ENCODE measurements around the gene LBH.
"Not testable (repeated sequence)": the region's sequence is repeated elsewhere in the genome, so short reads cannot be mapped to it uniquely, and the experiment has no call there.

Gene LBH

DNA sequence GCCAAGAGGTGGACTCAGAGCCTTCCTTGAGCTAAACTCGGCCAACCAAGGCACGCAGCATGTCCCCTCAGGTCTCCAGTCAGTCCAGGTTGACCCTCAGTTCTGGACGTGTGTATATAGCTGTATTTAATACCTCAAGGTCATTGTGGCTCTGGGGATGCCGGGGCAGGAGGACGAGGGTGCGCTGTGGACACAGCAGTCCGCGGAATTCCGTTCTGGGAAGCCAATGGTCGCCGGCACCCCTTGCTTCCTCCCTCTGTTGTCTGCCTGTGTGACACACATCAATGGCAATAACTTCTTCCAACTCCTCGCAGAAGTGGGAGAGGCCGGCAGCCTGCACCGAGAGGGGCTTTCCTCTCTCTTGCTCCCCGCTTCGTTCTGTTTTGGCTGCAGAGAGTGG is 27.7 kb downstream of the LBH start:
- no peak for FAIRE-seq

- FAIRE-seq, result no peak
Observed at GRCh38 chr2:30259827-30260679, 28.7 kb downstream of the LBH start.

DNA sequence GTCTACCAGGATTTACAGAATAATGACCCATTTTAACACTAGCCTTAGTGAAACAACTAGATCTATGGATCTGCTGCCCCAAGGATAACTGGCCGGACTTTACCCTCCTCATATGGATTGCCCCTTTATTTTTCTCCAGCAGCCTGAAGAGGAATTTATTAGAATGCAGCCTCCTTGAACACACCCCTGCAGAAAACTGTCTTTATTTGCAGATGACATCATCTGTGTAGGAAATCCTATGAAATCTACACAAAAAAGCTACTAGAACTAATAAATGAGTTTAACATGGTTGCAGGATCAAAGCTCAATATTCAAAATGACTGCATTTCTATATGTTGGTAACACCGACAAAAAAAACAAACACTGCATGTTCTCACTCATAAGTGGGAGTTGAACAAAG is 29.6 kb downstream of the LBH start:
- FAIRE-seq, result no peak

DNA sequence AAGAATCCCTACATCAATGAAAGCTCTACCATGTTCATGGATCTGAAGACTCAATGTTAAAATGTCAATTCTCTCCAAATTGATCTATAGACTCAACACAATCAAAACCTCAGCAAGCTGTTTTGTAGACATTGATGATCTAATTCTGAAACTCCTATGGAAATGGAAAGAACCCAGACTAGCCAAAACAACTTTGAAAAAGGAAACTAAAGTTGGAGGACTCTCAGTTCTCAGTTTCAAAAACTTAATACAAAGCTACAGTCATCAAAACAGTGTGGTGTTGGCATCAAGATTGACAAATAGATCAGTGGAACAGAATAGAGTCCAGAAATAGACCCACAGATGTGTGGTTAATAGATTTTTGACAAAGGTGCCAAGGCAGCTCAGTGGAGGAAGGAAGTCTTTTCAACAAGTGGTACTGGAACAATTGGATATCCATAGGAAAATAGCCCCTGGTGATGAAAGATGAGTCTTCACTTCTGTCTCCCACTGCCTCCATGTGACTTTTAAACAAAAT is 30.4 kb downstream of the LBH start:
- no peak for FAIRE-seq

GRCh38 chr2:30262716-30263309 is 31.5 kb downstream of the LBH start:
- FAIRE-seq, result no peak

- no peak for FAIRE-seq
Observed at GRCh38 chr2:30264274-30264673, 32.9 kb downstream of the LBH start.

GRCh38 chr2:30265052-30266015 is 34.0 kb downstream of the LBH start:
- no peak for FAIRE-seq

DNA sequence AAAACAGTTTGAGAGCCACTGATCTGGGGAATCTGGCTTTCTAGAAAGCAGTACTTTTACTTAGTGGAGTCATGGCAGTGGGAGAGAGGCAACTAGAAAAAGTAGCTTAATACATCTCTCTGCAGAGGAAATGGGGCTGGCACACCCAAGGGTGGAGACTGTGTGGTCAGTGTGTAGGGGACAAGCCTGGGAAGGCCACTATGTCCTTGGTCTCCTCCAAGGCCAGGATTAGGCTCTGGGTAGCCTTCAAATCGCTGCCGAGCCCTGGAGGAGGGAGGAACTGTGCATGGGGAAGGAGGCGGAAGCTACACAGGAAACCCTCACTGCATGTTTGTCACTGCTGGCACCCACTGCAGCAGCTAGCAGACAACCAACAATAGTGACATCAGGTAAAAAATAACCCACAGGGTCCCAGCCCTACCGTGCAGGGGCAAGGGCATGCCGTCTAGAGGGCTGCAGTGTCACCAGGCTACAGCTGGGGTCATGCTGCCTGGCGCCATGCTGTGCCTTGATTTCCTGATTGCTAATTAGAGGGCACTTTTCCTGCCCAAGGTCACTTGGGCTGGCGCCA is 34.8 kb downstream of the LBH start:
- no peak for FAIRE-seq

DNA sequence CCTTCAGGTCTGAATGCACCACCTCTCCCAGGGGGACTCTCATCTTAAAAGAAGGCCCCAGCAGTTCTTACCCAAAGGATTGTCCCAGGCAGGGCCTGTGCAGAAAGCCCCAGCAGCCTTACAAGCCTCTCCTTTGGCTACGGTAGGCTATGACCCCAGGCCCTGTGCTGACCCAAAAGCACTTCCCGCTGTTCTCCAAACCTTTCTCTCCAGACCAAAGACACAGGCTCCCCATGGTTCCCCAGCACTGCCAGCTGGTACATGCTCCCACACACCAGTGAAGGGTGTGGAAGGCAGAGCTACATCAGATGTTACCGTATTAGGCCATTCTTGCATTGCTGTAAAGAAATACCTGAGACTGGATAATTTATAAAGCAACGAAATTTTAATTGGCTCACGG is 35.4 kb downstream of the LBH start:
- FAIRE-seq, result no peak

DNA sequence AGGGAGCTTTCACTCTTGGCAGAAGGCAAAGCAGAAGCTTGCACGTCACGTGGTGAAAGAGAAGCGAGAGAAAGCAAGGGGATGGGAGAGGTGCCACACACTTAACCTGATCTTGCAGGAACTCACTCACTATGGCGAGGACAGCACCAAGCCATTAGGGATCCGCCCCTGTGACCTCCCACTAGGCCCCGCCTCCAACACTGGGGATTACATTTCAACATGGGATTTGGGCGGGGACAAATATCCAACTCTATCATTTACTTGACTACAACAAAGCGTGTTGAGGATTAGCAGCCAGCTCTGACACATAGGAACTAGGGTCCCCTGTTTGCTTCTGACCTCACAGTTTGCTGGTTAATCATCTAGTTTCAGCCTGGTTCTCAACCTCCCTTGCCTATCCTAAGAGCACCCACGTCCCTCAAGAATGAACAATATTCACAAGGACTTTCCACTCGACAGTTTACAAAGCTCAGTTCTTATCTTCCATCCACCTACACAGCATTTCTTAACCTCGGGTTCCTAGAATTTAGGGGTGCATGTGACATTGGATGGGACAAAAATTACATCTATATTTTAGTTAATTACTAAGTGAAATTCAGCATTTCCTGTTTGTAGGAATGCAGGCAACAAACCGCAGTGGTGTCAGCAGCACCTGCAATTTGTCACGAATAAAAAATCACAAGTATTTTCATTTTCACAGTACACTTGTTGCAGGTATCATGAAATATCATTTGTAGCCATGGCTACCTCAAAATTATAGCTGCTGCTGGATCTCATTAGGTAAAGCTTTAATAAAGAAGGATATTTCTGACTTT is 36.0 kb downstream of the LBH start:
- no peak for FAIRE-seq

- no peak for FAIRE-seq
Observed at GRCh38 chr2:30268296-30268871, 37.0 kb downstream of the LBH start.

DNA sequence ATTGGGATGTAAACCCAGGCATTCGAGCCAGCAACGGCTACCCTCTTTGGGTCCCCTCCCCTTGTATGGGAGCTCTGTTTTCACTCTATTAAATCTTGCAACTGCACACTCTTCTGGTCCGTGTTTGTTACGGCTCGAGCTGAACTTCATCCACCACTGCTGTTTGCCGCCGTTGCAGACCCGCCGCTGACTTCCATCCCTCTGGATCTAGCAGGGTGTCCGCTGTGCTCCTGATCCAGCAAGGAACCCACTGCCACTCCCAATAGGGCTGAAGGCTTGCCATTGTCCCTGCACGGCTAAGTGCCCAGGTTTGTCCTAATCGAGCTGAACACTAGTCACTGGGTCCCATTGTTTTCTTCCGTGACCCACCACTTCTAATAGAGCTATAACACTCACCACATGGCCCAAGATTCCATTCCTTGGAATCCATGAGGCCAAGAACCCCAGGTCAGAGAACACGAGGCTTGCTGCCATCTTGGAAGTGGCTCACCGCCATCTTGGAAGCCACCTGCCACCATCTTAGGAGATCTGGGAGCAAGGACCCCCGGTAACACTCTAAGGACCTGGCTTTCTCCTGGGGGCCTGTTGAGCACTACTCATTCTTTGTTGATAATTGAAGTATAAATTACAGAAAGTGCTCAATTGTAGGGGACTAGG is 37.9 kb downstream of the LBH start:
- not testable (repeated sequence) for FAIRE-seq

DNA sequence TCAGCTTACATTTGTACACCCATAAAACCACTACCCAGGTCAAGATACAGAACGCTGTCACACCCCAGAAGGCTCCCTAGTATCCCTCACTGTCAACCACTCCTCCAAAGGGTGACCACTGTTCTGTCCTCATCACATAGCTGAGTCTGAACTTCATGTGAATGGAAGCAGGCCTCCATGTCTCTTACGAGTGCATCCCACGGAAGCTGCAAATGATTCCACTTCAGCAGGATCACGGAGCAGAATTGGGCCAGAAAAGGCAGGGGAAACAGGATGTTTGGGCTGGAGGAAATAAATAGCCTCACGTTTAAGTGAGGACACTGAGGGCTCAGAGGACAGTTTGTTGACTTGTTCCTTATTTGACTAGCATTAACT is 38.4 kb downstream of the LBH start:
- no peak for FAIRE-seq

GRCh38 chr2:30270166-30270565 is 38.8 kb downstream of the LBH start:
- FAIRE-seq, result no peak

- FAIRE-seq, result no peak
Observed at GRCh38 chr2:30271301-30271700, 40.0 kb downstream of the LBH start.

GRCh38 chr2:30272286-30272685 is 41.0 kb downstream of the LBH start:
- FAIRE-seq, result no peak

GRCh38 chr2:30272761-30273573 is 41.6 kb downstream of the LBH start:
- FAIRE-seq, result no peak

- no peak for FAIRE-seq
Observed at GRCh38 chr2:30273574-30273929, 42.2 kb downstream of the LBH start.

DNA sequence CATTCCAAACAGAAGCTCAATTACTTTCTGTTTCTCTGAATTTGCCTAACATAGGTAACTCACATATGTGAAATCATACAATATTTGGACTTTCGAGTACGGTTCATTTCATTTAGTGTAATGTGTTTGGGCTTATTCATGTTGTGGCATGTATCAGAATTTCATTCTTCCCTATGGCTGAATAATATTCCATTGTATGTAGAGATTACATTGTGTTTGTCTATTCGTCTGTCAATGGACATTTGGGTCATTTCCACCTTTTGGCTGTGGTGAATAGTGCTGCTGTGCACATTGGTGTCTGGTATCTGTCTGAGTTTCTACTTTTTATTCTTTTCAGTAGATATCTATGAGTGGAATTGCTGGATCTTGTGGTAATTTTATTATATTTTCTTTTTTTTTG is 43.9 kb downstream of the LBH start:
- FAIRE-seq, result peak; percentile 33

DNA sequence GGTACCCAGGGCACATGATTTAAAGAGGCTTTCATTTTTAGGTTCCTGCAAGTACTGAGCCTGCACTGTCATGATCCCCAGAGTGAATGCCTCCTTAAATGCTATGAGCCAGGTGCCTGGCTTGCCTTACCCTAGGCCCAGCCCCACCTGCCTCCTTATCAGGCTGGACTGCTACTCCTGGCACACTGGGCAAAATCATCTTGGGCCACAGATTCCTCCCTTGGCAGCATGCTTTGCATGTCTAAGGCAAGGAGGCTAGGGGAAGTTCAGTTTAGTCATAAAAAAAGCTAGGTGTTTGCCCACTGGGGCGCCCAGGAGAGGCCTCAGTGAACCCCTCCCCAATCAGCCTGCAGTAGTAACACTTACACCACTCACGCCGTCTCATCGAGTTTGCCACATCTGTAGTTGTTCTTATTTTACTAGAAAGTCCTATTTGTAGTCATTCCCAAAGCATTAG is 45.1 kb downstream of the LBH start:
- no peak for FAIRE-seq

All from colon (tissue), 2 donors.